Upper lobe of left lung (tissue), 6 donors: Measurements from ENCODE around the gene STARD5. TPM values are rescaled to one million over a fixed set of nuclear protein-coding genes. Genes with fewer than 3 reads are reported as not detected.

Experiments used
- ATAC-seq, 2 donors: fragments of 200-7000 bp; cut with Tn5 transposase; one replicate each; pipeline ENCODE4 v1.9.1; 2022; ENCODE audit warnings: mild to moderate bottlenecking in 2 of 2, moderate library complexity in 2 of 2; ENCODE audit not compliant: low FRiP score in 2 of 2
- DNase-seq, 2 donors: peaks; one replicate each; pipeline ENCODE4 v3.0.0-alpha.2; 2019 to 2020
- H3K27ac ChIP-seq, 4 donors: fragments of 200-600 bp; sonication (generic); one replicate each; pipeline ENCODE4 v1.5.1; 2016 to 2019
- H3K27me3 ChIP-seq, 4 donors: fragments of 200-600 bp; sonication (generic); one replicate each; pipeline ENCODE4 v1.5.1; 2017 to 2019
- H3K36me3 ChIP-seq, 4 donors: fragments of 200-600 bp; sonication (generic); one replicate each; pipeline ENCODE4 v1.5.1; 2016 to 2019
- H3K4me1 ChIP-seq, 4 donors: fragments of 200-600 bp; sonication (generic); one replicate each; pipeline ENCODE4 v1.5.1; 2018 to 2019
- H3K4me3 ChIP-seq, 4 donors: fragments of 200-600 bp; sonication (generic); one replicate each; pipeline ENCODE4 v1.5.1; 2017 to 2019; ENCODE audit warnings: mild to moderate bottlenecking in 2 of 4, moderate library complexity in 1 of 4
- H3K9me3 ChIP-seq, 4 donors: fragments of 200-600 bp; sonication (generic); one replicate each; pipeline ENCODE4 v1.5.1; 2018 to 2019
- CTCF ChIP-seq, 6 experiments: fragments of 450-650 bp in 4 of 6; fragments of 200-600 bp in 2 of 6; sonication (generic) in 2 of 6; IDR thresholded peaks; one replicate each; pipeline ENCODE4 v1.5.1; 2016 to 2019; ENCODE audit warnings: antibody characterized with exemption in 6 of 6
- EP300 ChIP-seq, 4 donors: sonication (generic); formaldehyde crosslinking; IDR thresholded peaks; one replicate each; pipeline ENCODE4 v1.5.1; 2017; ENCODE audit warnings: antibody characterized with exemption in 4 of 4, control low read depth in 2 of 4
- POLR2A ChIP-seq, 4 donors: fragments of 450-650 bp; IDR thresholded peaks; one replicate each; pipeline ENCODE4 v1.5.1; 2016 to 2017; ENCODE audit warnings: antibody characterized with exemption in 4 of 4, mild to moderate bottlenecking in 2 of 4
- POLR2AphosphoS5 ChIP-seq, 2 donors: sonication (generic); formaldehyde crosslinking; IDR thresholded peaks; one replicate each; pipeline ENCODE4 v1.5.1; 2017; ENCODE audit warnings: antibody characterized with exemption in 2 of 2
- WGBS, 2 donors: methylation state at CpG; one replicate each; pipeline ENCODE4 v1.1.5; 2017 to 2018; 5-methylcytosine and 5-hydroxymethylcytosine counted together
- total RNA-seq, 6 donors: library from RNA; depleted of rRNA in 4 of 6; stranded (reverse); fragments of >200 nt in 4 of 6; gene quantifications; one replicate each; pipeline versions ENCODE4 v1.1.0 to v1.2.1, GENCODE V29; 2016 to 2021
- donor health status: DM: no; HTN: no; CAD: no; lungs with moderate emphysema.
- donor health status: DM: no; HTN: yes; CAD: no; lungs with severe emphysema.

STARD5 gene
- total RNA-seq, 6 donors from 2014 or later, result 3.0 to 8.3 (median 5.6) TPM

GRCh38 chr15:81281766-81282605 lies 42.0 kb downstream of the STARD5 start:
- TF ChIP-seq EP300 (IDR thresholded peaks at IDR 0.05), result no peak
- no peaks in the 10 kb centered on the region for H3K9me3 ChIP-seq
- no peak overlapping the region for H3K4me3 ChIP-seq
- peaks cover 0 to 67% (median 6%) of the 10 kb centered on the region in 4 donors for H3K36me3 ChIP-seq
- no peak overlapping the region for H3K27ac ChIP-seq
- DNase-seq (no peak), ATAC-seq (no peak)
- no peaks in the 10 kb centered on the region for H3K27me3 ChIP-seq
- no peaks in the 10 kb centered on the region for H3K4me1 ChIP-seq
- WGBS, 2 donors, result 92% methylated on average over 11 to 12 of the region's 12 CpGs

DNA sequence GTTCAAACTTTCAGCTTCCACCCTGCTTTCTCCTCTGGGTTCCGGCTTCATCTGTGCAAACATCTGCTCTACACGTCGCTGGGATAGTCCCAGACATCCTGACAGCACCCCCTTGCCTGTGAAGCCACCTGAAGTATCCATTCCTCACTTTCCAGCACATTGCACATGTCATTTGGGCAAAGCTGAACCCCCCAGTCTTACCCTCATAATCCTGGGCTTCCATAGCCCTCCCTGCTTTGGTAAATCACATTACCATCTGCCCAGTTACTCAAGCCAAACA lies 42.5 kb downstream of the STARD5 start:
- no peak overlapping the region for H3K4me3 ChIP-seq
- H3K36me3 ChIP-seq, result peaks cover 0 to 61% (median 6%) of the 10 kb centered on the region in 4 donors
- TF ChIP-seq POLR2A (IDR thresholded peaks at IDR 0.05), result no peak
- TF ChIP-seq POLR2AphosphoS5 (IDR thresholded peaks at IDR 0.05), result no peak
- TF ChIP-seq CTCF (IDR thresholded peaks at IDR 0.05), result no peak
- no peak for TF ChIP-seq EP300 (IDR thresholded peaks at IDR 0.05)
- ATAC-seq (no peak), DNase-seq (no peak)
- H3K27ac ChIP-seq, result no peak overlapping the region
- no peaks in the 10 kb centered on the region for H3K4me1 ChIP-seq
- H3K27me3 ChIP-seq, result no peaks in the 10 kb centered on the region
- no peaks in the 10 kb centered on the region for H3K9me3 ChIP-seq
- WGBS, 2 donors, result 94 to 99% methylated on average over 3 of the region's 3 CpGs

DNA sequence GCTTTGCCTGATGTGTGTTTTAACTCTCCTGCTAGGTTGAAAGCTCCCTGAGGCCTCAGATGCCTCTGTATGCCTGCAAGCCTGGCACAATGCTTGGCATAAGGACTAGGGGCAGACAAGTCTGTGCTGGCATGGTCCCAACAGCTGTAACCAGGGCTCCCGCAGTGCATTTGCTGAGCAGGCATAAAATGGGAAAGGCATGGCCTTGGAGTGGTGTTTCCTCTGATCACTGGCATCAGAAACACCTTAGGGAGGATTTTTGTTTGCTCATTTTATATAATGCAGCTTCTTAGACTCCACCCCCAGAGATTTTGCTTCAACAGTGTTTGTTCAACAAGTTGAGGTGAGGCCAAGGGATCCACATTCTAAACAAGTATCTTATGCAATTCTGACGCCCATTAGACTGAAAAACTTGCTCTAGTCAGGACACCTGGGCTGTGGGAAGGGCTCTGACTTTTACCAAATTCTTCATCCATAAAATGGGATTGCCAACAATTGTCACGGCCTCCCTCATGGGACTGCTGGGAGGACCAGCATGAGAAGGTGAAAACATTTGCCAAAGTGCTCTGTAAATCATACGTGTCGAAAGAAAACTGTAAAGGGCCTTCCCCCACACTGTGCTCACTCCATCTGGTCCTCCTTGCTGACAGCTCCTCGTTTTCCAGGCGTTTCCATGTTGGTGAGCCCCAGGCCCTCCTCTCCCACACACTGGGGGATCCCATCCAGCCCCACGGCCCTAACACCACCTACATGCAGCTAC lies 43.1 kb downstream of the STARD5 start:
- 74 to 79% methylated on average over 8 of the region's 8 CpGs for WGBS, 2 donors
- Histone ChIP-seq H3K27ac (no peak overlapping the region), H3K27me3 (no peaks in the 10 kb centered on the region), H3K4me3 (no peak overlapping the region), H3K36me3 (peaks cover 0 to 56% (median 6%) of the 10 kb centered on the region in 4 donors), H3K4me1 (no peaks in the 10 kb centered on the region), H3K9me3 (no peaks in the 10 kb centered on the region)
- DNase-seq (no peak), ATAC-seq (peak in 1 of 2 donors; percentile 38)
- TF ChIP-seq POLR2A (IDR thresholded peaks at IDR 0.05) (no peak), EP300 (IDR thresholded peaks at IDR 0.05) (no peak), POLR2AphosphoS5 (IDR thresholded peaks at IDR 0.05) (no peak), CTCF (IDR thresholded peaks at IDR 0.05) (no peak)

DNA sequence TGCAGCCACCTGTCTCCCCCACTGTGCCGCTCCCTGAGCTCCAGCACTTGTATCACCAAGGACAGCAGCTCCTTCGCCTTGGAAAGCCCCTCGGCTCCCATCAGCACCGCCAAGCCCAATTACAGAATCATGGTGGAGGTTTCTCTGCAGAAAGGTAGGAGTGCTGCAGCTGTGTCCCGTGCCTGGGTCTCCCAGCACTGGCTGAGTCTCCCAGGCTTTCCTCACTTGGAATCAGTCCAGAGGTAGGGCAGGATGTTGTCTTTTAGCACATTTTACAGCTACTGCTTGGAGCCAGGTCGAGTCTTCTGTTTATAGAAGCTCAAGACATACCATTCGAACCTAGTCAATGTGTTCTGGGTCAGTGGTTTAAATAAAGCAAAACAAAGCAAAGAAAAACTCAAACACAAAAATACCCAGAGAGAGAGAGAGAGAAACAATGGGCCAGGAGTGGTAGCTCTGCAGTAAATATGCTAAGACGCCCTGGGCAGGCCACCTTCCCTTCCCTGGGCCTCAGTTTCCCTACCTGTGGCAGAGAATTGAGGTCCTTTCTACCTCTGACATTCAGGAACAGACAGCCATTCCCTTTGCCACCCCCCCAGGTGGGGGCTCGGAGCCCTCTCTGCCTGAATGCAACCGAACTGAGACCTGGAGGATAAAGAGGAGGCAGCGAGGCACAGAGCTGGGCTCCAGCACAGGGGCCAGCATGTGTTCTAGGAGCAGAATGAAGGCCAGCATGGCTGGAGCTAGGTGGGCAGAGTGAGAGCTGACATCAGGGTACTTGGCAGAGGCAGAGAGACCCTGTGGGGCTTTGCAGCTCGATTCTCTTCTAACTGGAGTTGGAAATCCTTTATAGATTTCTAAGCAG lies 44.1 kb downstream of the STARD5 start:
- Histone ChIP-seq H3K9me3 (no peaks in the 10 kb centered on the region), H3K4me1 (peaks cover under 1 to 7% (median 4%) of the 10 kb centered on the region in 4 donors), H3K4me3 (no peak overlapping the region), H3K27me3 (no peaks in the 10 kb centered on the region), H3K36me3 (peaks cover 0 to 53% (median 6%) of the 10 kb centered on the region in 4 donors), H3K27ac (no peak overlapping the region)
- ATAC-seq, result no peak
- no peak for DNase-seq
- 79 to 87% methylated on average over 11 to 12 of the region's 12 CpGs for WGBS, 2 donors
- no peak for TF ChIP-seq EP300 (IDR thresholded peaks at IDR 0.05)
- no peak for TF ChIP-seq CTCF (IDR thresholded peaks at IDR 0.05)
- TF ChIP-seq POLR2AphosphoS5 (IDR thresholded peaks at IDR 0.05), result no peak
